NCI-H510A (cell line): ENCODE measurements around the gene OR51S1.
"Not testable (repeated sequence)": the region's sequence is repeated elsewhere in the genome, so short reads cannot be mapped to it uniquely, and the experiment has no call there.

Experiments
- DNase-seq: peaks from one replicate; lab custom pipeline; 2025; lab: John Stamatoyannopoulos, UW

The OR51S1 gene

GRCh38 chr11:4848908-4849532, at the start of gene OR51S1:
Gene OR51S1 (minus strand): TSS chr11:4849208. CDS start chr11:4849208, 0 bp downstream.
- no peak for DNase-seq

DNA sequence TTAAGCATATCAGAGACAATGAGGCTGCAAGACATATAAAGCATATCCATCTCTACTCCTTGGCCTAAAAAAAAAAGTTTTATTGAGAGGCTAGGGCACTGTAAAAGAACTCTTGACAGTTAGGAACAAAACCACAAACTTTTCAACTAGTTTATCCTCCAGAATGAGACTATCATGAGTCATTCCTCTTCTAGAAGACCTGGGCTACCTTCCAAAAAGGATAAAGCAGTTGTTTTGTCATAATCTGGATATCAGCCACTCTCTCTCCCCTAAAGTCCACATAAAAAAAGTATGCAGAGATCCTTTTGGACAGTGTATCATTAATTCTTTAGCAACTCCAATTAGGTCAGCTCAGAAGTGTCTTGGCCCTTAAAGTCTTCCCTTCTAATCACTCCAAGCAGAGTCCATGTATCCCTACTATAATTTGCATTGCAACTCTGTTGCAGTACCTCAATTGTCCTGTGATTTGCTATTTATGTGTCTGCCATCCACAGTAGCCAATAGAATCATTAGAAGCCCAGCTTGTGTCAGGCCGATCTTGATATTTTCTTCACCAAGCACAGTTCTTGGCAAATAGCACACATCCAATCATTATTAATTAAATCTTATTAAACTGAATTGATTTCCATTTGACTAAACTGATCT, 43.1 kb upstream of the OR51S1 start:
- DNase-seq, result no peak

- no peak for DNase-seq
Observed at GRCh38 chr11:4890279-4890678, 41.3 kb upstream of the OR51S1 start.

GRCh38 chr11:4887591-4887990, 38.6 kb upstream of the OR51S1 start:
- no peak for DNase-seq

DNA sequence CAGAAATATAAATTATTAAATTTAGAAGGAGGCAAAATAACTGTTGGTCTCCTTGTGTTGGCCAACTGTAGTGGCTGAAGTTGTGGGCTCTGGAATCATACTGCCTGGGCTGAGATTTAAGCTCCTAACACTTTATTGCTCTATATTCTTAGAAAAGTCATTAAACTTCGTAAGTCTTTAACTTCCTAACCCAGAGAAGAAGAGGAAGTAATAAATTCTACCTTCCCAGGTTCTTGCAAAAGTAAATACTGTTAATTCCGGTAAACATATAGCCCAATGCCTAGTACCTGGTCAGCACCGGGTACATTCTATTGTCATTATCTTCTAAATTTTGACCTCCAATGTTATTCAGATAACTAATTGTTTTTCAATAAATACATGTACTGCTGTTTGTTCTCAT, 37.2 kb upstream of the OR51S1 start:
- DNase-seq, result no peak

- no peak for DNase-seq
Observed at GRCh38 chr11:4884361-4884760, 35.4 kb upstream of the OR51S1 start.

DNA sequence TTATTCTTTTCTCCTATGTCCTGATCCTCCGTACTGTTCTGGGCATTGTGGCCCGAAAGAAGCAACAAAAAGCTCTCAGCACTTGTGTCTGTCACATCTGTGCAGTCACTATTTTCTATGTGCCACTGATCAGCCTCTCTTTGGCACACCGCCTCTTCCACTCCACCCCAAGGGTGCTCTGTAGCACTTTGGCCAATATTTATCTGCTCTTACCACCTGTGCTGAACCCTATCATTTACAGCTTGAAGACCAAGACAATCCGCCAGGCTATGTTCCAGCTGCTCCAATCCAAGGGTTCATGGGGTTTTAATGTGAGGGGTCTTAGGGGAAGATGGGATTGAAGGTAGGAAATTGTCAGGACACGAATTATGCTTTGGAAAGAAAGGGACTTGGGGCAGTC, 33.5 kb upstream of the OR51S1 start:
- DNase-seq, result peak; percentile 3

DNA sequence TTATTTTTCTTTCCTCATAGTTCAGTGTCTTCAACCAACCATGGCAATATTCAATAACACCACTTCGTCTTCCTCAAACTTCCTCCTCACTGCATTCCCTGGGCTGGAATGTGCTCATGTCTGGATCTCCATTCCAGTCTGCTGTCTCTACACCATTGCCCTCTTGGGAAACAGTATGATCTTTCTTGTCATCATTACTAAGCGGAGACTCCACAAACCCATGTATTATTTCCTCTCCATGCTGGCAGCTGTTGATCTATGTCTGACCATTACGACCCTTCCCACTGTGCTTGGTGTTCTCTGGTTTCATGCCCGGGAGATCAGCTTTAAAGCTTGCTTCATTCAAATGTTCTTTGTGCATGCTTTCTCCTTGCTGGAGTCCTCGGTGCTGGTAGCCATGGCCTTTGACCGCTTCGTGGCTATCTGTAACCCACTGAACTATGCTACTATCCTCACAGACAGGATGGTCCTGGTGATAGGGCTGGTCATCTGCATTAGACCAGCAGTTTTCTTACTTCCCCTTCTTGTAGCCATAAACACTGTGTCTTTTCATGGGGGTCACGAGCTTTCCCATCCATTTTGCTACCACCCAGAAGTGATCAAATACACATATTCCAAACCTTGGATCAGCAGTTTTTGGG, 33.0 kb upstream of the OR51S1 start, which contains the start of gene OR51T1:
Gene OR51T1 (plus strand): TSS at position 41 of the 641 bp plus-strand sequence. CDS start 0 bp downstream, at position 41.
- DNase-seq, result no peak

GRCh38 chr11:4881188-4881587, 32.2 kb upstream of the OR51S1 start:
- no peak for DNase-seq

DNA sequence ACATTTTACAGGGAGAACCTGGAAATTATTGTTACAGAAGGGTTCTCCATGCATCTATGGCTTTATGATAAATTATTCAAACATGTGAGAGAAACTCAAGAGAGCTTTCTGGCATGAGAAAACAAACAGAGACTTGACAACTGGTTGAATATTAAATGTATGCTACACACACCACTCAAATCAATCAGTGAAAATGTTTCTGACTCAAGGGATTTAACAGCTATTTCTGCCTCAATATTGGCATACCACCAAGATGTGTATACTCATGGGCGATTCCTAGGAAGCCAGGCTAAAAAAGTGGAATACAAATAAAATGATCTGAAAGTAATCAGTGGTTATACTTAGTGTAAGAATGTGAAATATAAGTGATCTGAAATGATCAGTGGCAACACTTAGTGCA, 16.8 kb upstream of the OR51S1 start:
- no peak for DNase-seq

DNA sequence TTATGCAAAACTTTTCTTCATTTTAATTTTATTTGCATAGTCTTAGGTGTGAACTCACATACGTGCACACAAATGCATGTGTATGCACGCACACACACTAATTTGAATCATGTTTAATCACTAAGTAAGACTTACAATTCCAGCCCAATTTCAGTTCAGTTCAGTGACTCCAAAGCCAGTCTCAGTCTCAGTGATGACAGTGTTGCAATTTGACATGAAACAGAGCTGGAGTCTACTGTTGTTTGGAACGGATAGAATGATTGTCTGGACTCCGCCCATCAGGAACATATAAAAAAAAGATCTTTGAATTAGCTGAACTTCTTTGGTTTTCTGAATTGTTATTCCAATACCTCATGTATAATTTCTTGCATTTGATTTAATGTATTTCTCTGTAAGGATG, 14.9 kb upstream of the OR51S1 start:
- DNase-seq, result no peak

DNA sequence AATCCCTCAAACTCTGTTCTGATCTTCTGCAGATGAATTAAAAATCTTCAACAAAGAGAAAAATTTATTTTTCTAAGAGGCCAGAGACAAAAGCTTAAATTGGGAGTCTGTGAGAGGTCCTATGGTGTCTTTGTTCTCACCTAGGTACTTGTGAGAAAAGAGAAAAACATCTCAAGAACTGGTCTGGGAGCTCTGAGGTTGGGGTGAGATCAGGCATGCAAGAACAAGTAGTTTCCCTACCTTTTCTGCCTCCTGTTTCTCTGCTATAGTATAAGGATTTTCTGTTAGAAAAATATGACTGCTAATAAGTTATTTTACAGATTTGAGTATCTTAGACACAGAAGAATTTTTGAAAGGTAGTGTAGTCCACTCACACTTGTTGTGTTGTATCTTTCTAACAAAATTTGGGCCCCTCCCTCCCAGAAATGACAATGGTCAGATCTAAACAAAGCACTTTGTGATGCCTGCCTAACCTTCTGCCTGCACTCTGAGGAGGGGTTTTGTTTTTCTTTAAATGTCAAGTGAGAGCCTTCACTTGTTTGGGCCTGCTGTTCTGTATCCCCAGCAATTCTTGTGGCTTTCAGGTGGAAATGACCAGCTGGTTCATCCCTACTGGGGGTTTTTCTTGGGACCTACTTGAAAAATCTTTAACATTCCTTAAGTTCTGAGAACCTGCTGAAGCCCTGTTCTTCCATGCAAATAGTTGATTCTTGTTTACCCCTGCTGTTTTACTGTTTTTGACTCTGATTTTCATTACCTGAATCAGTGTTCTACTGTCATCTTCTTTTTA, 13.6 kb upstream of the OR51S1 start:
- DNase-seq, result no peak

DNA sequence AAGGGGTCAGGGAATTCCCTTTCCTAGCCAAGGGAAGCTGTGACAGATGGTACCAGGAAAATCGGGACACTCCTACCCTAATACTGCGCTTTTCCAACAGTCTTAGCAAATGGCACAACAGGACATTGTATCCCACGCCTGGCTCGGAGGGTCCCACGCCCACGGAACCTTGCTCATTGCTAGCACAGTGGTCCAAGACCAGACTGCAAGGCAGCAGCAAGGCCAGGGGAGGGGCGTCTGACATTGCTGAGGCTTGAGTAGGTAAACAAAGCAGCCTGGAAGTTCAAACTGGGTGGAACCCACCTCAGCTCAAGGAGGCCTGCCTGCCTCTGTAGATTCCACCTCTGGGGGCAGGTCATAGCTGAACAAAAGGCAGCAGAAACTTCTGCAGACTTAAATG, 5.3 kb upstream of the OR51S1 start:
- not testable (repeated sequence) for DNase-seq

DNA sequence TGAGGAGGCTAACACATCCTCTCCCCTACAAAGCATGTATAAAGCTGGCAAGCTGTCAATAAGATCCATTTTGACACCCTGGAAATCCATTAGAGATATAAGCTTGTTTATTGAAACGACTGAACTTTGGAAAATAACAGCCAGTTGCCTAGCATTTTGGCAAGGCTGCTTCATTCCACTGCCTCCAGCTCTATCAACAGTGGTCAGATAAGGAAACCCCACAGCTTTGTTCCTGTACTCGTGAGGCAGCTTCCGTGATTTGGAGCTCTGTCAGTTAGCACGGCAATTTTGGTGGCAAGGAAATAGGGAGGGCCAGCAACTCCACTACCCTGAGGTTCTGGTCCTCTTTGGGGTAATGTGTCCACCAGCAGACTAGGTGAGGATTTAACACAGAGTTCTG, 2.0 kb upstream of the OR51S1 start:
- no peak for DNase-seq

DNA sequence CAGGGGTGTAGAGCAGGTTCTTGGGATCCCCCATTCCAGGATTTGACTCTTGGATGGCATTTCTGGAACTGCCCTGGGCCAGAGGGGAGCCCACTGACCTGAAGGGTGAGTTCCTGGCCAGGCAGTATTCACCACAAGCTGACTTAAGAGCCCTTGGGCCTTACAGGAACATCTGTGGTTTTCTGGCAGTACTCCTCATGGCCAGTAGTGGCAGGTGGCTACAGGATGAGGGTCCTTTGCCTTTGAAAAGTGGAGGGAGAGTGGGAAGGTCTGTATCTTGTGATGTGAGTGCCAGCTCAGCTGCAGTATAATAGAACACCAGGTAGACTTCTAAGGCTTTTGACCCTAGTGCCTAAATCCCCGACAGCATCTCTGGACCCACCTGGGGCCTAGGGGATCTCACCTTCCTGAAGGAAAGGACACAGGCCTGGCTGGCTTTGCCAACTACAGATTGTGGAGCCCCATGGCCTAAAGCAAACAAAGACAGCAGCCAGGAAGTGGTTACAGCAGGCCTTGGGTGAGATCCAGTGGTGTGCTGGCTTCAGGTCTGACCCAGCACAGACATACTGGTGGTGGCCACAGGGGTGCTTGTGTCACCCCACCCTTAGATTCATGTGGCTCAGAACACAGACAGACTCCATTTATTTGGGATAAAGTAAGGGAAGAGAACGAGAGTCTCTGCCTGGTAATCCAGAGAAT, 9.0 kb downstream of the OR51S1 start:
- no peak for DNase-seq

GRCh38 chr11:4830909-4831308, 18.1 kb downstream of the OR51S1 start:
- no peak for DNase-seq

DNA sequence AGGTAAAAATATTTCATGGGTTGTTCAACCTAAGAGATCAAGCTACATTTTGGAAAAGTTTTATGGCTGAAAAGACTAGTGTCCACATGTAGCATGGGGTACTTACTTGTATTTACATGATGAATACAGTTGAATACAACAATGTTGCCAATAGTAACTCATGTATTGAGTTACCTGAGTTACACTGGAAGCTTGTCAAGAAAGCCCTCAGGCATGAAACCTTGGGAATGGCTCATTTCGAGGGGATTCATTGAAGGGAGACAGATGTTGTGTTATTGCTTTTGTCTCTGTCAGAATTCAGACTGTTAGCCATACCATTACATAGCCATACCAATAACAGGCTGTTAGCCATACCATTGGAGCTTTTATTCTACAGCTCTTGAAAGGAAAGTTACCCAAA, 18.7 kb downstream of the OR51S1 start:
- DNase-seq, result no peak

- no peak for DNase-seq
Observed at GRCh38 chr11:4826425-4826824, 22.6 kb downstream of the OR51S1 start.

- DNase-seq, result no peak
Observed at GRCh38 chr11:4825132-4825531, 23.9 kb downstream of the OR51S1 start.

DNA sequence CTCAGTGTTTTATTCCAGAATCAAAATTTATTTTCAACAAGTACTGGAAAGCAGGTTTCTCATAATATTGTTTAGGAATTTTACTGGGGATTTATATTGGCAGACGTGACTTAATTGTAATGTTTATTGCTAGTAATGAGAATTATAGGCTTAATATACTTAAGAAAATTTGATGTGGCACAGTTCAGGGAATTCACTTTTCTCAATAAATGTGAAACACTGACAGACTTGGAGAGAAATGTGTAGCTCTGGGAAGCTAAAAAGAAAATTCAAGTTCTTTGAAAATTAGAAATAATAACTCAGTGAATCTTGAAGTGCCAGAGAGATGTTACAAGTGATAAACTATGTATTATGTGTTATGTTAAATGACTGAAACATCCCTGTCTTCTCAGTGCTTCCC, 28.0 kb downstream of the OR51S1 start, which contains the start of gene OR51F2:
Gene OR51F2 (plus strand): TSS at position 301 of the 400 bp plus-strand sequence. CDS start 101 bp downstream, outside the sequence.
- no peak for DNase-seq

GRCh38 chr11:4809246-4809645, 39.8 kb downstream of the OR51S1 start:
- DNase-seq, result no peak

DNA sequence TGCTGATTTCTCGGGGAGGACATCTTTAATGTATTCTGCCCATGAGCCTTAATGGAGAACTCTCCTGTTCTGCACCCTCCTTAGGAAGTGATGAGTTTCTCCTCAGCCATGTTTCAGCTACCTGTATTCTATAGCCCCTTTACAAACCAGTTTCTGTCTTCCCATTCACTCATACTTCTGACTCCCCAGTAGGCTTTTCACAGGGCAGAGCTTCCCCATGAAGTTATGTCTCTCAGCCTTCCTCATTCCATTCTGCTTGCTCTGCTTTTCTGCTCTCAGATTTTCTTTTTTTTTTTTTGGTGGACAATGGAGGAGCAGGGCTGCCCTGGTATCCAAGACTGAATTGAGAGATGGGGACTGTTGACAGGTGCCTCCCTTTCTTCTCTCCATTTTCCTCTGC, 40.5 kb downstream of the OR51S1 start:
- no peak for DNase-seq
